ENCODE data around the gene SLC33A1. TPM values are rescaled to one million over a fixed set of nuclear protein-coding genes. Genes with fewer than 3 reads are reported as not detected.
"Not testable (repeated sequence)": the region's sequence is repeated elsewhere in the genome, so short reads cannot be mapped to it uniquely, and the experiment has no call there.

Gene SLC33A1
- total RNA-seq, 1 donor from 2014 or later, result 24.4 TPM

DNA sequence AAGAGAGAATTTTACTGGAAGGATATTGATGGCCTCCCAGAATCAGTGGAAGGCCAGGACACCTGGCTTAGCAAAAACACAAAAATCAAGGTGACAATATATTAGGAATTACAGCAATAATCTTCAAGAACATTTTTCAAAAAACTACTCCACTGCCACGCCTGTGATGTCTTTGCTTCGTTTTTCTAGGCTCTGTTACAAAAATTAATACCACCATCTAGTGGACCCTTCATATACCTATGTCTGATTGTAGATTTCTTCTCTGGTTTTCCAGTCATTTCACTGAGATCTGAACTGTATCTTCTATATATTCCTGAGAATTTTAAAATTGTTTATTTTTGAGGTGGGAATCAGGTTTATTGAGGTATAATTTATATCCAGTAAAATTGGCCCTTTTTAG, 5.6 kb upstream of the SLC33A1 start:
- Mint-ChIP-seq H3K27ac (no peak overlapping the region), H3K36me3 (peaks cover under 1% of the 10 kb centered on the region), H3K4me3 (no peak overlapping the region), H3K9me3 (peaks cover 7% of the 10 kb centered on the region), H3K4me1 (ENCODE audit: unreplicated experiment) (peaks cover 1% of the 10 kb centered on the region), H3K27me3 (peaks cover under 1% of the 10 kb centered on the region)
- TF ChIP-seq, protein P1, sequence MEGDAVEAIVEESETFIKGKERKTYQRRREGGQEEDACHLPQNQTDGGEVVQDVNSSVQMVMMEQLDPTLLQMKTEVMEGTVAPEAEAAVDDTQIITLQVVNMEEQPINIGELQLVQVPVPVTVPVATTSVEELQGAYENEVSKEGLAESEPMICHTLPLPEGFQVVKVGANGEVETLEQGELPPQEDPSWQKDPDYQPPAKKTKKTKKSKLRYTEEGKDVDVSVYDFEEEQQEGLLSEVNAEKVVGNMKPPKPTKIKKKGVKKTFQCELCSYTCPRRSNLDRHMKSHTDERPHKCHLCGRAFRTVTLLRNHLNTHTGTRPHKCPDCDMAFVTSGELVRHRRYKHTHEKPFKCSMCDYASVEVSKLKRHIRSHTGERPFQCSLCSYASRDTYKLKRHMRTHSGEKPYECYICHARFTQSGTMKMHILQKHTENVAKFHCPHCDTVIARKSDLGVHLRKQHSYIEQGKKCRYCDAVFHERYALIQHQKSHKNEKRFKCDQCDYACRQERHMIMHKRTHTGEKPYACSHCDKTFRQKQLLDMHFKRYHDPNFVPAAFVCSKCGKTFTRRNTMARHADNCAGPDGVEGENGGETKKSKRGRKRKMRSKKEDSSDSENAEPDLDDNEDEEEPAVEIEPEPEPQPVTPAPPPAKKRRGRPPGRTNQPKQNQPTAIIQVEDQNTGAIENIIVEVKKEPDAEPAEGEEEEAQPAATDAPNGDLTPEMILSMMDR (conservative IDR thresholded peaks at IDR 0.05), result peak; percentile 39
- DNase-seq (ENCODE audit: extremely low spot score, unreplicated experiment), result no peak

DNA sequence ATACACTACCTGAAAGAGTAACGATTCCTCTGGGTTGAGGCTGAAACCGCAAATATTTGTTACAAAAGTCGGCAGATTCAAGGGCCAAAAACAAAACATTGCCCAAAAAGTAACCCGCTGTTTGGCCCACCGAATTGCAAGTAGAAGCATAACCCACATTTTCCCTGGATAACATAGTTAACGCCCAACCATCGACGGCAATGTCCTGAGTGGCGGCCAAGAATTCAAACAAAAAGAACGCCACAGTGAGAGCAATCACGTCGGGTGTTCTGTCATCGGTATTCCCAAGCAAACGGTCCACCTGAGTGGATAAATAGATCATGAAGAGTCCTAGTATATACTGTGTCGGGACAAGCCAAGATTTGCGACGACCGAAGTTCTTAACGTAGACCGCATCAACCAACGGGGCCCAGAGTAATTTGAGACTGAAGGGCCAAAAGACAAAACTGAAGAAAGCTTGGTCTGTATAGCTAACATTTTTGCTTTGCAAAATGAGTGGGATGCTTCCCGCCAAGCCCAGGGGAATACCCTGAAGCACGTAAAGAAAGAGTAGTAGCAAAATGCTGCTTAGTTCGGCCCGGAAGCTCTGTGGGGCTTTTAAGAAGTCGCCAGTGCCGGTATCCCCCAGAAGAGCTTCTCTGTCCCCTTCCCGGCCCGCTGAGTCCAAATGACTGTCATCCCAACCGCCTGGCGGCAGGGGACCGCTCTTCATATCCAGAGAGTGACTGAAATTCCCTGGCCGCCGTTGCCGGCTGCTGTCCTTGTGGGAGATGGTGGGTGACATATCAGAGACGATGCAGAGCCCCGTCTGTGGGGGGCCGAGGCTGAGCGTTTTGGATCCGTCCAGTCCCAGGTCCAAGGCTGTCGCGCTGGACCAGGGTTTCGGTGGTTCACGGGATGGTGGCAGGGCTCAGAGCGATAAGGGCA, 750 bp downstream of the SLC33A1 start:
- no peak for DNase-seq (ENCODE audit: extremely low spot score, unreplicated experiment)
- Mint-ChIP-seq H3K4me3 (peak overlapping the region; percentile 97), H3K27ac (peak overlapping the region; percentile 98), H3K9me3 (peaks cover 7% of the 10 kb centered on the region), H3K27me3 (peaks cover 5% of the 10 kb centered on the region), H3K36me3 (peaks cover 10% of the 10 kb centered on the region), H3K4me1 (ENCODE audit: unreplicated experiment) (peaks cover 19% of the 10 kb centered on the region)
- TF ChIP-seq, protein P1 (conservative IDR thresholded peaks at IDR 0.05), result peak; percentile 44

DNA sequence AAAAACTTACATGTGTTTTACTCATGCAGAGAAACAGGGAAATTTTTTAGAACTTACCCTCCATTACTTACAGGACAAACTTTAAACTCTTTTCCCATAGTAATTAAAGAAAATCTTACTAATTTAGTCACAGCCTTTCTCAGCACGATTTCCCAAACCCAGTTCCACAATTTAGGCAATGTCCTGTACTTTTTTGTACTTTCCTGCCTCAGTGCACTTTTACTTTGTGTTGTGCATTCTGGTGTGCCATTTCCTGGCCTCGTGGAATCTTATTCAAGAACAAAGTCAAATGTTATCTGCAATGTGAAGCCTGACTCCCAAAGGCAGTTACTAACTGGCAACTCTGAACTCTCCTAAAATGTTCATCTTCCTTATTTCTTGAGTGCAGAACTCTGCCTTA, 1.9 kb downstream of the SLC33A1 start:
- Mint-ChIP-seq H3K4me1 (ENCODE audit: unreplicated experiment) (peaks cover 23% of the 10 kb centered on the region), H3K9me3 (peaks cover 7% of the 10 kb centered on the region), H3K27ac (peak overlapping the region; percentile 98), H3K27me3 (peaks cover 5% of the 10 kb centered on the region), H3K4me3 (peak overlapping the region; percentile 97), H3K36me3 (peaks cover 14% of the 10 kb centered on the region)
- TF ChIP-seq, protein P1 (conservative IDR thresholded peaks at IDR 0.05), result no peak
- no peak for DNase-seq (ENCODE audit: extremely low spot score, unreplicated experiment)

DNA sequence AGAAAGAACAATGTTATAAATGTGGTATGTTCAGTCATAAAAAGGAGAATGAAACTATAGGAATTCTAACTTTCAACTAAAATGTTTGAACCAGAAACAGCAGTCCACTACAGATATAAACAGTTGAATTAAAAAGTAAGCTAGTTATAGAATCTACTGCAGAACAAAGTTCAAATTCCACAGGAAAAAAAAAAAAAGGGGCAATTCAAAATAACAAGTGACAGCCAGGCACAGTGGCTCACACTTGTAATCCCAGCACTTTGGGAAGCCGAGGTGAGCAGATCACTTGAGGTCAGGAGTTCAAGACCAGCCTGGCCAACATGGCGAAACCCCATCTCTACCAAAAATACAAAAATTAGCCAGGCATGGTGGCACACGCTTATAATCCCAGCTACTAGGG, 4.8 kb downstream of the SLC33A1 start:
- H3K4me1 Mint-ChIP-seq (ENCODE audit: unreplicated experiment), result peaks cover 21% of the 10 kb centered on the region
- H3K27ac Mint-ChIP-seq; DNase-seq (ENCODE audit: extremely low spot score, unreplicated experiment); H3K9me3 Mint-ChIP-seq; H3K27me3 Mint-ChIP-seq: not testable (repeated sequence)
- peaks cover 12% of the 10 kb centered on the region for H3K36me3 Mint-ChIP-seq
- peak overlapping the region; percentile 47 for H3K4me3 Mint-ChIP-seq

DNA sequence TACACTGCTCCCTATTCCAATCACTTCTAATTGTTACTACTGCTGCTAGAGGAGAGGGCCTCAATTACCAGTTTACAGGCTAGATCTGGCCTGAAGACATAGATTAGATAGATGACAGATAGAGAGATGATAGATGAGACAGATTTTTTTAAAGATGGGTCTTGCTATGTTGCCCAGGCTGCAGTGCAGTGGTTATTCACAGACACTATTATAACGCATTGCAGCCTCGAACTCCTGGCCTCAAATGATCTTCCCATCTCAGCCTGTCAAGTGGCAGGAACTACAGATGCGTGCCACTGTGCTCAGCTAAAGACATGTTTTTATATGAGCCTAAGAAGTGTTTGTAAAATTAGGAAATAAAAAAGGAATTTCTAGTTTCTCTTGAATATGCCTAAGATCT, 6.2 kb downstream of the SLC33A1 start:
- no peaks in the 10 kb centered on the region for H3K9me3 Mint-ChIP-seq
- H3K27ac Mint-ChIP-seq, result no peak overlapping the region
- H3K4me3 Mint-ChIP-seq, result no peak overlapping the region
- peaks cover 12% of the 10 kb centered on the region for H3K36me3 Mint-ChIP-seq
- TF ChIP-seq, protein P1 (conservative IDR thresholded peaks at IDR 0.05), result no peak
- H3K27me3 Mint-ChIP-seq, result no peaks in the 10 kb centered on the region
- H3K4me1 Mint-ChIP-seq (ENCODE audit: unreplicated experiment), result peaks cover 24% of the 10 kb centered on the region
- DNase-seq (ENCODE audit: extremely low spot score, unreplicated experiment), result no peak

DNA sequence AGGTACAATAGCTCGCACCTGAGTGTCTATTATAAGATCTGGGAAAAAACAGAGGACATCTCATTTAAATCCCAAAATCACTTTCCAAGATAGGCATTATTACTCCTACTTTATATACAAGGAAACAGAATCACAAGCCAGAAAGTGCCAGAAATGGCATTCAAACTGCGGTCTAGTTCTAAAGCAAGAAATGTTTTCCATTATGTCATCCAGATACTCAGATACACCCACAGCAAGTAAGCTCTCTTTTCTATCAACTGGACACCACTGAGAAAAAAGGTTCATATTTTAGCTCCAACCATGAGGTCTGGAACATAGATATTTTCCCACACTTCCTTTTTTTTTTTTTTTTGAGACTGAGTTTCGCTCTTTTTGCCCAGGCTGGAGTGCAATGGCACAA, 8.1 kb downstream of the SLC33A1 start:
- Mint-ChIP-seq H3K4me1 (ENCODE audit: unreplicated experiment) (peaks cover 11% of the 10 kb centered on the region), H3K36me3 (peaks cover 8% of the 10 kb centered on the region), H3K27ac (no peak overlapping the region), H3K9me3 (no peaks in the 10 kb centered on the region), H3K27me3 (no peaks in the 10 kb centered on the region), H3K4me3 (no peak overlapping the region)
- DNase-seq (ENCODE audit: extremely low spot score, unreplicated experiment), result no peak
- TF ChIP-seq, protein P1 (conservative IDR thresholded peaks at IDR 0.05), result no peak
